Effector memory CD4-positive, alpha-beta T cell (primary cell): ENCODE results near the gene XXYLT1.

ENCODE experiments used
- DNase-seq, 3 donors: peaks; one replicate each; pipeline ENCODE4 v3.0.0-alpha.2; 2020
- H3K27ac ChIP-seq: 2 replicates; pipeline ENCODE4 v1.7.0; 2013; ENCODE audit warnings: mild to moderate bottlenecking, low read length, moderate library complexity; ENCODE audit not compliant: insufficient read depth, poor library complexity, severe bottlenecking
- H3K27me3 ChIP-seq: replicated peaks from 2 replicates; pipeline ENCODE4 v1.7.0; 2013; ENCODE audit warnings: mild to moderate bottlenecking, low read length; ENCODE audit not compliant: insufficient read depth, control insufficient read depth, poor library complexity, severe bottlenecking
- H3K36me3 ChIP-seq: 2 replicates; pipeline ENCODE4 v1.7.0; 2013; ENCODE audit warnings: mild to moderate bottlenecking, low read length, moderate library complexity; ENCODE audit not compliant: control insufficient read depth, insufficient read depth
- H3K4me1 ChIP-seq: 2 replicates; pipeline ENCODE4 v1.7.0; 2013; ENCODE audit warnings: low read length, mild to moderate bottlenecking; ENCODE audit not compliant: control insufficient read depth, insufficient read depth, poor library complexity, severe bottlenecking
- H3K4me3 ChIP-seq: 2 replicates; pipeline ENCODE4 v1.7.0; 2013; ENCODE audit warnings: low read length, low read depth, mild to moderate bottlenecking; ENCODE audit not compliant: insufficient read depth, poor library complexity, severe bottlenecking
- H3K9me3 ChIP-seq: 2 replicates; pipeline ENCODE4 v1.7.0; 2013; ENCODE audit warnings: mild to moderate bottlenecking, low read length, moderate library complexity; ENCODE audit not compliant: control insufficient read depth

The XXYLT1 gene

DNA sequence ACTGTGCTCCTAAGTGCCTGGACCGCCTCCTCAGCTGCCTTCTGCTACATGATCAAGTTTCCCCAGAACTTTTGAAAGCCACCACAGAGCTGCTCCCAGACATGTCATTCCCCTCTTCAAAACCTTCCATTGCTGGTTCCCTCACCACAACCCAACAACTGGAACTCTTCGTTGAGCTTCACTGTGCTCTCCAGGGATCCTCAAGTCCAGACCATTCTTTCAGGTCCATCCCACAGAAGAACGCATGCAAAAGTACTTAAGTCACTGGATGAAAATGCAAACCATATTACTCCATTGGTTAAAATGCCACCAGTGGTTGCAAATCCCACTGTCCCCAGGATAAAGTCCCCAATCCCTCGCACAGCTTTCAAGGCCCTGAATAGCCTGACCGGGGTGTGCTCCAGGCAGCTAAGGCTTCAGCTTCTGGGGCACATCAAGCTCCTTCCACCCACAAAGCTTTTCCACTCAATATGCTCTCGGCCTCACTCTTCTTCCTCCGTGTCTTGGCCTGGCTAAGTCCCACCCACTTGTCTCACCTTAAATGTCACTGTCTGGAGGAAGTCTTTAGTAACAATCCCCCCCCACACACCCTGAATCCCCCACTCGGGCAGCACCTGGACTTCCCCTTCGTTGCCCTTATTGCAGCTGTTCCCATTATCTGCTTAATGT is 84.8 kb downstream of the XXYLT1 start:
- Histone ChIP-seq H3K27me3 (no peaks in the 10 kb centered on the region), H3K4me3 (no peak overlapping the region), H3K36me3 (no peaks in the 10 kb centered on the region), H3K9me3 (no peaks in the 10 kb centered on the region), H3K4me1 (peaks cover 9% of the 10 kb centered on the region), H3K27ac (no peak overlapping the region)
- DNase-seq, result no peak

- Histone ChIP-seq H3K27me3 (no peaks in the 10 kb centered on the region), H3K4me3 (no peak overlapping the region), H3K36me3 (no peaks in the 10 kb centered on the region), H3K27ac (no peak overlapping the region), H3K4me1 (peaks cover 9% of the 10 kb centered on the region), H3K9me3 (no peaks in the 10 kb centered on the region)
- no peak for DNase-seq
Measured at GRCh38 chr3:195185583-195185982, 85.4 kb downstream of the XXYLT1 start.

GRCh38 chr3:195184716-195185421 is 86.1 kb downstream of the XXYLT1 start:
- Histone ChIP-seq H3K4me1 (peaks cover 9% of the 10 kb centered on the region), H3K27ac (no peak overlapping the region), H3K36me3 (no peaks in the 10 kb centered on the region), H3K27me3 (no peaks in the 10 kb centered on the region), H3K9me3 (no peaks in the 10 kb centered on the region), H3K4me3 (no peak overlapping the region)
- no peak for DNase-seq

DNA sequence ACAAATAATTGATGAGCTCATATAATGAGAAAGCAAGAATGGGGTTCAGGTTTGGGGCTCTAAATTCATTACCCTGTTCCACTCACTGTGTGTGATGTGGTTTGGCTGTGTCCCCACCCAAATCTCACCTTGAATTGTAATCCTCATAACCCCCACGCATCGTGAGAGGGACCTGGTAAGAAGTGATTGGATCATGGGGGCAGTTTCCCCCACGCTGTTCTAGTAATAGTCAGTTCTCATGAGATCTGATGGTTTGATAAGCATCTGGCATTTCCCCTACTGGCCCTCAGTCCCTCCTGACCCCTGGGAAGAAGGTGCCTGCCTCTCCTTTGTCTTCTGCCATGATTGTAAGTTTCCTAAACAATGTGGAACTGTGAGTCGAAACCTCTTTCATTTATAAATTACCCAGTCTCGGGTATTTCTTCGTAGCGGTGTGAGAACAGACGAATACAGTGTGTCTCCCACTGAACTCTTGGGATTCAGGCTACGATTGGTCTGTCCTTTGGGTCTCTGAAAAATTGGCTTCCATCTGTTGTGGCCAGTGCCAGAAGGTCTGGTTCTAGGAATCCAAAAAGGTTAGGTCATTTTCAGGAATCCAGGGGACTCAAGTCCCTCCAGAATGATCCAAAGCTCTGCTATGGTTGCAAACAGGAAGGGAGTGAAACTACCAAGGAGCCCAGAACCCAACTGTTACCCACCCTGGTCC is 87.7 kb downstream of the XXYLT1 start:
- H3K36me3 ChIP-seq, result no peaks in the 10 kb centered on the region
- H3K4me3 ChIP-seq, result no peak overlapping the region
- H3K4me1 ChIP-seq, result peaks cover 9% of the 10 kb centered on the region
- H3K9me3 ChIP-seq, result no peaks in the 10 kb centered on the region
- DNase-seq, result no peak
- H3K27ac ChIP-seq, result no peak overlapping the region
- H3K27me3 ChIP-seq, result no peaks in the 10 kb centered on the region

DNA sequence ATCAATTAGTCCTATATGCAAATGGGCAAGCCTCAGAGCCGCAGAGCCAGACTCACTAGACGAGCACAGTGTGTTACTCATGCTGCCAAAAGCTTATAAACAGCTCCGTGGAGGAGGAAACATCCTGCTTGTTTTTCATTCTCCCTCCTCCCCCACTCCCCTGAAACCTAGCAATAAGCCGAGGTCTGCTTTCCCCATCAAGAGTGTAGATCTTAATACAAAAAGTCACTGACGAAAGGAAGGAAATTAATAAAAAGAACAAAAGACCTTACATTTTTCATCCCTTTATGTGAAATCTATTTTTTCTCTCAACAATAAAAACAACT is 88.5 kb downstream of the XXYLT1 start:
- H3K27ac ChIP-seq, result no peak overlapping the region
- no peaks in the 10 kb centered on the region for H3K27me3 ChIP-seq
- DNase-seq, result no peak

DNA sequence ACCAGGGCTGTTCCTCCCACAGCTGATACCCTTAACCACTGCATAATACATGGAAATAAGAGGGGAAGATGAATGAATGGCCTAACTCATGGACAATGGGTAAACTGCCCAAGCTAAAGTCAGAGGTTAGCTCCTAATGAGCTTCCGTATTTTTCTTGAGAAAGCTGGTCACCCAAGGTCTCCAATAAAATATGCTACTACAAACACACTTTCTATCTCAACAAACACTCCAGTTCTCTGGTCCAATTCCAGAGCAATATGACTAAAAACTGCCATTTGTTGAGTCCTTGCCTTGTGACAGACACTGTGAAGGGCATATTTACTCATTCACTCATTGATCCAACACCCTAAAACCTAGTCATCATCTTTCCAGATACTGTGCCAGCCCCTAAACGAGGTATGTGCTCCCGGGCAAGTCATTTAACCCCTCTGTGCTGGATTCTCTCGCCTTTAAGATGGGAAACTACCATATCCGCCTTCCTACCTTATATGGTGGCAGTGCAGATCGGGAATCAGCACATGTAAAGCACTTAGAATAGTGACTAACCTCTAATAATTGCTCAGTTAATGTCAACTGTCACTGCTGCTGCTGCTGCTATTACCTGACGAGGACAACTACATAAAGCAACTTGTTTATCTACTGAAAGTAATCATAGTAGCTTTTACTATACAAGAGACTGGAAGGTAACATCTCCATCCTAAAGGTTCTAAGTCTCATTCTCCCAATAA is 89.1 kb downstream of the XXYLT1 start:
- H3K27ac ChIP-seq, result no peak overlapping the region
- DNase-seq, result no peak
- H3K9me3 ChIP-seq, result no peaks in the 10 kb centered on the region
- no peaks in the 10 kb centered on the region for H3K36me3 ChIP-seq
- H3K4me3 ChIP-seq, result no peak overlapping the region
- H3K4me1 ChIP-seq, result peaks cover 9% of the 10 kb centered on the region
- H3K27me3 ChIP-seq, result no peaks in the 10 kb centered on the region

More for the DNA sequence above, 88.5 kb downstream of the XXYLT1 start:
- Histone ChIP-seq H3K4me3 (no peak overlapping the region), H3K9me3 (no peaks in the 10 kb centered on the region), H3K36me3 (no peaks in the 10 kb centered on the region), H3K4me1 (peaks cover 9% of the 10 kb centered on the region)

DNA sequence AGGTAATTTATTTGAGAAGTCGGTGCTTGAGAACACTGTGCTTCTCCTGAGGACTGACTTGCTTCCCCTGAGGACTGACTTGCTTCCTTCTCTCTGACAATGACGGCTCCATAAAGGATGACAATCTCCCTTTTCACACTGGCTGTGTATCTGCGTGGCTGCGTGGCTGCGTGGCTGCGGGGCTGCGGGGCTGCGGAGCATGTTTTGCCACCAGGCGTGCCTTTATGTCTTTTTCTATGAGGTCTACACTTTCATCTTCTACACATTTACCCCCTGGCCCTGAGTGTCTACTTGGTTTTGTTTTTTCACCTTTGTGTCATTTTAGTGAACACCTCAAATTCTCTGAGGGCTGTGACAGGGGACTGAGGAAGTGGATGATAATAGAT is 89.9 kb downstream of the XXYLT1 start:
- Histone ChIP-seq H3K9me3 (no peaks in the 10 kb centered on the region), H3K4me1 (peaks cover 9% of the 10 kb centered on the region), H3K27me3 (no peaks in the 10 kb centered on the region), H3K27ac (no peak overlapping the region), H3K36me3 (no peaks in the 10 kb centered on the region), H3K4me3 (no peak overlapping the region)
- no peak for DNase-seq

GRCh38 chr3:195180490-195181112 is 90.4 kb downstream of the XXYLT1 start:
- Histone ChIP-seq H3K27ac (no peak overlapping the region), H3K4me1 (peaks cover 9% of the 10 kb centered on the region)

DNA sequence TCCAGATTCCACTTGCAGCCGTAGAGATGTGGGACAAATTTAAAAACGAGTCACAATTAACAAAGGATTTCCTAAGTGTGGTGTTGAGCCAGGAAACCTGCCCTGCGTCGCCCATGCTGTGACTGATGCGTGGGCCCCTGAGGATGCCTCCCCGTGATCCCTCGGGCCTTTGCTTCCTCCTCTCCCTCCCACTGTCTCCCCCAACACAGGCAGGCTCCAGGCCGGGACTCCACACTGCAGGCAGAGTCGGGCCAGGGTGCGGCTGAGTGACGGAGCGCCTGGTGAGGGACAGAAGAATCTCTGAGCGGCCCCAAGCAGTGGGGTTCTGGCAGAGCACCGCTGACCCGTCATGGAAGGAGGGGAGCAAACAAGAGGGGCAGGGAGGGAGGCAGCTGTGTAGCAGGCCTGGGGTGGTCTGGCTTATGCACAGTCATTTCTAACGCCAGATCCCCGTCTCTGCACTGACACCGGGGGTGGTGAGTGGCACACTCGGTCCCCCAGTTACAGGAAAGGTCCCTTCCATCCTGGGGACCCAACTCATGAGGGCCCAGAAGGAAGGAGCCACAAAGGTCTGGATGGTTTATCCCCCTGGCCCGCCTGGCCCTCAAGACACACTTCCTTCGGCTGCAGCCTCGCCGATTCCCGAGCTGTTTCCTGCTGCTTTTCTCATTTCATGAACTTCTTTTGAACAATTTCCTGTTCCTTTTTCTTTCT is 91.0 kb downstream of the XXYLT1 start:
- Histone ChIP-seq H3K36me3 (no peaks in the 10 kb centered on the region), H3K27ac (no peak overlapping the region), H3K4me3 (no peak overlapping the region), H3K27me3 (no peaks in the 10 kb centered on the region), H3K4me1 (peaks cover 9% of the 10 kb centered on the region), H3K9me3 (no peaks in the 10 kb centered on the region)
- DNase-seq, result no peak

More at GRCh38 chr3:195180490-195181112, 90.4 kb downstream of the XXYLT1 start:
- Histone ChIP-seq H3K4me3 (no peak overlapping the region), H3K27me3 (no peaks in the 10 kb centered on the region), H3K9me3 (no peaks in the 10 kb centered on the region), H3K36me3 (no peaks in the 10 kb centered on the region)
- no peak for DNase-seq
